ENCODE data around the gene PTPRE. TPM values are rescaled to one million over a fixed set of nuclear protein-coding genes. Genes with fewer than 3 reads are reported as not detected.

PTPRE gene
- total RNA-seq, 1 experiment from 2014 or later: 11.6 TPM

- POLR2A ChIA-PET (ENCODE audit: low non-redundant PET): no interaction called here
- no peak for TF ChIP-seq EZH2 (IDR thresholded peaks at IDR 0.05; ENCODE audit: borderline replicate concordance, low read depth, low read length, poor library complexity, severe bottlenecking)
- TF ChIP-seq CTCF (conservative IDR thresholded peaks at IDR 0.05; ENCODE audit: low read depth, low read length): no peak
- peaks cover 3% of the 10 kb centered on the region for H3K27me3 ChIP-seq (replicated peaks; ENCODE audit: insufficient read depth, low read depth, low read length, poor library complexity)
- H3K4me3 ChIP-seq (ENCODE audit: low read depth, low read length, poor library complexity, severe bottlenecking): no peak overlapping the region
- intact Hi-C loops (cut with micrococcal nuclease; ENCODE audit: unreplicated experiment): no loop called here
- H3K27ac ChIP-seq (ENCODE audit: low read depth, low read length, poor library complexity, severe bottlenecking): no peak overlapping the region
- no peaks in the 10 kb centered on the region for H3K4me1 ChIP-seq (ENCODE audit: insufficient read depth, low read length, poor library complexity, severe bottlenecking)
- CTCF ChIA-PET: interaction anchor here (0.6 kb wide), 1 partner anchor 218 kb away, joined by 3 read pairs; no protein-coding TSS in a partner anchor
- H3K9me3 ChIP-seq (ENCODE audit: low read depth, low read length, poor library complexity, severe bottlenecking): no peaks in the 10 kb centered on the region
- H3K36me3 ChIP-seq (ENCODE audit: insufficient read depth, low read length, poor library complexity, severe bottlenecking): no peaks in the 10 kb centered on the region
- DNase-seq (ENCODE audit: low spot score): no peak
- no TSS peak for BruUV-seq (replicated peaks)
Observed at GRCh38 chr10:127883516-127883915, 23.4 kb upstream of the PTPRE start.

- BruUV-seq (replicated peaks): no TSS peak
- no peak for DNase-seq (ENCODE audit: low spot score)
- H3K27ac ChIP-seq (ENCODE audit: low read depth, low read length, poor library complexity, severe bottlenecking): no peak overlapping the region
- no peaks in the 10 kb centered on the region for H3K4me1 ChIP-seq (ENCODE audit: insufficient read depth, low read length, poor library complexity, severe bottlenecking)
- ChIA-PET CTCF (no interaction called here), POLR2A (ENCODE audit: low non-redundant PET) (no interaction called here)
- no peak overlapping the region for H3K4me3 ChIP-seq (ENCODE audit: low read depth, low read length, poor library complexity, severe bottlenecking)
- no peaks in the 10 kb centered on the region for H3K9me3 ChIP-seq (ENCODE audit: low read depth, low read length, poor library complexity, severe bottlenecking)
- TF ChIP-seq CTCF (conservative IDR thresholded peaks at IDR 0.05; ENCODE audit: low read depth, low read length) (no peak), EZH2 (IDR thresholded peaks at IDR 0.05; ENCODE audit: borderline replicate concordance, low read depth, low read length, poor library complexity, severe bottlenecking) (no peak)
- H3K36me3 ChIP-seq (ENCODE audit: insufficient read depth, low read length, poor library complexity, severe bottlenecking): no peaks in the 10 kb centered on the region
- intact Hi-C loops (cut with micrococcal nuclease; ENCODE audit: unreplicated experiment): no loop called here
- H3K27me3 ChIP-seq (replicated peaks; ENCODE audit: insufficient read depth, low read depth, low read length, poor library complexity): no peaks in the 10 kb centered on the region
Observed at GRCh38 chr10:127884501-127884900, 22.4 kb upstream of the PTPRE start.

- Histone ChIP-seq H3K9me3 (ENCODE audit: low read depth, low read length, poor library complexity, severe bottlenecking) (no peaks in the 10 kb centered on the region), H3K36me3 (ENCODE audit: insufficient read depth, low read length, poor library complexity, severe bottlenecking) (no peaks in the 10 kb centered on the region), H3K4me3 (ENCODE audit: low read depth, low read length, poor library complexity, severe bottlenecking) (no peak overlapping the region), H3K27ac (ENCODE audit: low read depth, low read length, poor library complexity, severe bottlenecking) (no peak overlapping the region), H3K4me1 (ENCODE audit: insufficient read depth, low read length, poor library complexity, severe bottlenecking) (no peaks in the 10 kb centered on the region), H3K27me3 (replicated peaks; ENCODE audit: insufficient read depth, low read depth, low read length, poor library complexity) (peaks cover 4% of the 10 kb centered on the region)
- no peak for DNase-seq (ENCODE audit: low spot score)
- POLR2A ChIA-PET (ENCODE audit: low non-redundant PET): no interaction called here
- intact Hi-C loops (cut with micrococcal nuclease; ENCODE audit: unreplicated experiment): no loop called here
- BruUV-seq (replicated peaks): no TSS peak
- CTCF ChIA-PET: no interaction called here
- TF ChIP-seq CTCF (conservative IDR thresholded peaks at IDR 0.05; ENCODE audit: low read depth, low read length): no peak
- TF ChIP-seq EZH2 (IDR thresholded peaks at IDR 0.05; ENCODE audit: borderline replicate concordance, low read depth, low read length, poor library complexity, severe bottlenecking): no peak
Observed at GRCh38 chr10:127886371-127887051, 20.4 kb upstream of the PTPRE start.

Data from A673 (cell line).